ENCODE measurements around the gene DYNLT1.
A peak's percentile ranks its signal among the peaks of the same experiment; 100 is the strongest.
"Not testable (repeated sequence)": the region's sequence is repeated elsewhere in the genome, so short reads cannot be mapped to it uniquely, and the experiment has no call there.

DYNLT1 gene

GRCh38 chr6:158620963-158621693, 23.4 kb downstream of the DYNLT1 start:
- DNase-seq, result no peak

- DNase-seq, result no peak
These were observed 24.4 kb downstream of the DYNLT1 start for GRCh38 chr6:158619922-158620801.

GRCh38 chr6:158618289-158618688, 26.3 kb downstream of the DYNLT1 start:
- not testable (repeated sequence) for DNase-seq

- not testable (repeated sequence) for DNase-seq
These were observed 29.9 kb downstream of the DYNLT1 start for GRCh38 chr6:158614606-158615005.

GRCh38 chr6:158611541-158612370, 32.8 kb downstream of the DYNLT1 start:
- DNase-seq, result no peak

GRCh38 chr6:158611039-158611438, 33.5 kb downstream of the DYNLT1 start:
- no peak for DNase-seq

- no peak for DNase-seq
These were observed 34.1 kb downstream of the DYNLT1 start for GRCh38 chr6:158610319-158610968.

- no peak for DNase-seq
These were observed 34.9 kb downstream of the DYNLT1 start for GRCh38 chr6:158609455-158610155.

GRCh38 chr6:158608221-158608620, 36.3 kb downstream of the DYNLT1 start:
- no peak for DNase-seq

- DNase-seq, result no peak
These were observed 37.0 kb downstream of the DYNLT1 start for GRCh38 chr6:158607411-158608170.

GRCh38 chr6:158606935-158607334, 37.6 kb downstream of the DYNLT1 start:
- DNase-seq, result no peak

- not testable (repeated sequence) for DNase-seq
These were observed 38.5 kb downstream of the DYNLT1 start for GRCh38 chr6:158606011-158606410.

- DNase-seq, result peak; percentile 85
These were observed 39.2 kb downstream of the DYNLT1 start for GRCh38 chr6:158605266-158605878.

GRCh38 chr6:158604048-158604406, 40.5 kb downstream of the DYNLT1 start:
- DNase-seq, result no peak

GRCh38 chr6:158603261-158604047, 41.1 kb downstream of the DYNLT1 start:
- DNase-seq, result no peak

- DNase-seq, result no peak
These were observed 44.9 kb downstream of the DYNLT1 start for GRCh38 chr6:158599635-158600034.

- no peak for DNase-seq
These were observed 47.0 kb downstream of the DYNLT1 start for GRCh38 chr6:158597565-158597964.

- DNase-seq, result no peak
These were observed 47.7 kb downstream of the DYNLT1 start for GRCh38 chr6:158596861-158597260.

- peak; percentile 63 for DNase-seq
These were observed 49.3 kb downstream of the DYNLT1 start for GRCh38 chr6:158595223-158595622.

- no peak for DNase-seq
These were observed 50.9 kb downstream of the DYNLT1 start for GRCh38 chr6:158593670-158594069.

Measured in hematopoietic multipotent progenitor cell treated with erythropoietin and hydrocortisone succinate and interleukin-3 and kit ligand, for 4 days (in vitro differentiated cells).